GM18909 (cell line): ENCODE measurements around the gene TCTN3.
"Not testable (repeated sequence)": the region's sequence is repeated elsewhere in the genome, so short reads cannot be mapped to it uniquely, and the experiment has no call there.

Source experiments
- ATAC-seq: cut with Tn5 transposase; IDR thresholded peaks from one replicate; pipeline ENCODE4 v1.9.1; 2021; ENCODE audit warnings: mild to moderate bottlenecking; ENCODE audit not compliant: unreplicated experiment, poor library complexity

The TCTN3 gene

GRCh38 chr10:95691281-95691680 lies 2.4 kb downstream of the TCTN3 start:
- no peak for ATAC-seq

- no peak for ATAC-seq
Measured at GRCh38 chr10:95688648-95689047, 5.1 kb downstream of the TCTN3 start.

GRCh38 chr10:95683966-95684365 lies 9.8 kb downstream of the TCTN3 start:
- ATAC-seq, result no peak

- ATAC-seq, result no peak
Measured at GRCh38 chr10:95675403-95676116, 18.2 kb downstream of the TCTN3 start.

GRCh38 chr10:95674643-95675042 lies 19.1 kb downstream of the TCTN3 start:
- no peak for ATAC-seq

GRCh38 chr10:95672641-95673040 lies 21.1 kb downstream of the TCTN3 start:
- ATAC-seq, result not testable (repeated sequence)

GRCh38 chr10:95664543-95664942 lies 29.2 kb downstream of the TCTN3 start:
- no peak for ATAC-seq

GRCh38 chr10:95663496-95663895 lies 30.2 kb downstream of the TCTN3 start:
- ATAC-seq, result no peak

- no peak for ATAC-seq
Measured at GRCh38 chr10:95661818-95662217, 31.9 kb downstream of the TCTN3 start.

- ATAC-seq, result no peak
Measured at GRCh38 chr10:95660283-95660682, 33.4 kb downstream of the TCTN3 start.

GRCh38 chr10:95657250-95657649 lies 36.5 kb downstream of the TCTN3 start:
- no peak for ATAC-seq

GRCh38 chr10:95656291-95657164 lies 37.2 kb downstream of the TCTN3 start, which contains the start of gene ALDH18A1:
Gene ALDH18A1 (minus strand): TSS chr10:95656711. CDS start chr10:95653377, 3,334 bp downstream.
- ATAC-seq, result peak; percentile 89

GRCh38 chr10:95655571-95656290 lies 38.0 kb downstream of the TCTN3 start:
- peak; percentile 22 for ATAC-seq

- ATAC-seq, result no peak
Measured at GRCh38 chr10:95653895-95654294, 39.8 kb downstream of the TCTN3 start.

- ATAC-seq, result no peak
Measured at GRCh38 chr10:95651346-95652060, 42.2 kb downstream of the TCTN3 start.

GRCh38 chr10:95650232-95650631 lies 43.5 kb downstream of the TCTN3 start:
- ATAC-seq, result no peak

GRCh38 chr10:95648138-95648537 lies 45.6 kb downstream of the TCTN3 start:
- ATAC-seq, result no peak

- no peak for ATAC-seq
Measured at GRCh38 chr10:95646160-95646559, 47.6 kb downstream of the TCTN3 start.

GRCh38 chr10:95644901-95645300 lies 48.8 kb downstream of the TCTN3 start:
- no peak for ATAC-seq

GRCh38 chr10:95640891-95641315 lies 52.8 kb downstream of the TCTN3 start:
- no peak for ATAC-seq
